GM18517 (cell line): Measurements from ENCODE around the gene TIGD2.
"Not testable (repeated sequence)": the region's sequence is repeated elsewhere in the genome, so short reads cannot be mapped to it uniquely, and the experiment has no call there.

ENCODE experiments used
- ATAC-seq: cut with Tn5 transposase; IDR thresholded peaks from one replicate; pipeline ENCODE4 v1.9.1; 2021; ENCODE audit warnings: mild to moderate bottlenecking, moderate library complexity; ENCODE audit not compliant: unreplicated experiment

The TIGD2 gene

GRCh38 chr4:89119166-89119565, 7.8 kb downstream of the TIGD2 start:
- no peak for ATAC-seq

DNA sequence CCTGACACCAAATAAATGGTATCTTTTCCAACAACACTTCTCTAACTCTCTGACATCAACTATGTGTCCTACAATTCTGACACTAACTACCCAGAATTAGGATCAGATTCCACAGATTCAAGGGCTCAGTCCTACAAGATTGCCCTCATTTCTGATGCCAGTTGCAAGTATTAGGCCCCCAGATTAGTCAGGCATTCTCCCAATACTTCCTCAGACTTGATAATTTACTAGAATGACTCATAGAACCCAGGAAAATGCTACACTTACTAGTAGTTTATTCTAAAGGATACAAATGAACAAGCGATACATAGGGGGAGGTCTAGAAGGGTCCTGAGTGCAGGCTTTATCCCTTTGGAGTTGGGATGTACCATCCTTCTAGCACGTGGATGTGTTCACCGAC, 8.5 kb downstream of the TIGD2 start:
- no peak for ATAC-seq

GRCh38 chr4:89121387-89122068, 10.2 kb downstream of the TIGD2 start:
- ATAC-seq = no peak

DNA sequence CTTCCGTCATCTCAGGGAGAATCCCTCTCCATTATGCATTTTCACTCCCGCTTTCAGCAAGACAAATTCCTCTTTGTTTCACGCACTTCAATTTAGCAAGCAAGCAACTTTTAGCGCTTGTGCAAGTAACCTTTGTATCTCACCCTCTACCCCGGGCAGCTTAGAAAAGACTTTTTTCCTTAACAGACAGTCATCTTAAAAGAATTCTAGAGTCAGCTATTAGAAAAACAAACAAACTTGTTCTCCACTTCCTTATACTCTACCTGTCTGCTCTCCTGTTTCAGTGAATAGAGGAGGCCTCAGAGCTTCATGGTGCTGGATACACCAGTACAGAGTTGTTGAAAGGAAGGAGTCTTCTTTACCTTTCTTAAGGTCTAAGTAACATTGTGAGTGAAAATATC, 12.1 kb downstream of the TIGD2 start:
- ATAC-seq = no peak

GRCh38 chr4:89125901-89126782, 14.8 kb downstream of the TIGD2 start:
- no peak for ATAC-seq

GRCh38 chr4:89129080-89129640, 17.8 kb downstream of the TIGD2 start:
- no peak for ATAC-seq

DNA sequence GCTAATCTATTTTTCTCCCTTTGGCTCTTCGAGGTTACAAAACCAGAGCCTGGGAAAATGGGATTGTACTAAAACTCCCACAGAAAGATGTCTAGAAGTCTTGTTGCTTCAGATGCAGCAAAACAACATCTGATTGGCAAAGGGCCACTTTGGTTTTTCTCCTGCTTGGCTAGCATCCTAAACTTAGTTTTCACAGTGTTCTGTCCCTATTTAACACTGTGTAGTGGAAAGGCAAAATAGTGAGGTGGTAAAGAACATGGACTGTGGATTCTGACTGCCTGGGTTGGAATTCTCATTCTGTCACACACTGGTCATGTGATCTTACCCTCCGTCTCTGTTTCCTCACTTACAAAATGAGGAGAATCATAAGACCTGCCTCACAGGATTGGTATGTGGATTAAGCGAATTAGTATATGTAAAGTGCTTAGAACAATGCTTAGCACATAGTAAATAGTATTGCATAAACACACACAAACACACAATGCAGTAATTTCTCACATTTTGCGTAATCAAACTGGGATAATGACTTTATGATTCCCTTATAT, 23.5 kb downstream of the TIGD2 start:
- ATAC-seq = no peak

DNA sequence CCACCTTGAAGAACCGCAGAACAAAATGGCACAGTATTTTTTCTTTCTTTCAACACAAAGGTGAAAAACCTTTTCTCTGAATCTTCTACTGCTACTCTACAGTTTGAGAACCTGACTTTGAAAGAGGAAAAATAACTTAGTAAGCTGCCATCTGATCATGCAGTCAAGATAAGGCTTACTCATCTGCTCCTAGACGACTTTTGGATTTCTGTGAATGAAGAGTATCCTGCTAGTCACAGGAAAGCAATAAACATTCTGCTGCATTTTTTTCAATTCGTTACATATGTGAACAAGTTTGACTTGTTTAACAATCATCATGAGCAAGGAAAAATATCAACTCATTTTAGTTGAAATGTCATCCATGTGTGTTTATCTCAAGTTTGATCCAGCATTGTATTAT, 25.2 kb downstream of the TIGD2 start:
- no peak for ATAC-seq

DNA sequence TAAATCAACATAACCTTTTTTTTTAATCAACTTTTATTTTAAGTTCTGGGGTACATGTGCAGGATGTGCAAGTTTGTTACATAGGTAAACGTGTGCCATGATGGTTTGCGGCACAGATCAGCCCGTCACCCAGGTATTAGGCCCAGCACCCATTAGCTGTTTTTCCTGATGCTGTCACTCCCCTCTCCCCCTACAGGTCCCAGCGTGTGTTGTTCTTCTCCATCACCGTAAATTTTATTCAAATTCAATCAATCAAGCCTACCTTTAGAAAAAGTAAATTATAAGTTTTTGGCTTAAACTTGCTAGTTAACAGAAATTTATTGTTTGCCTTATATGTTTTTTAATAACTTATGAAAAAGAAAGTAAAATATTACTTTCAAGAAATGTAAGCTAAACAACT, 25.9 kb downstream of the TIGD2 start:
- no peak for ATAC-seq

GRCh38 chr4:89137695-89138094, 26.4 kb downstream of the TIGD2 start:
- no peak for ATAC-seq

DNA sequence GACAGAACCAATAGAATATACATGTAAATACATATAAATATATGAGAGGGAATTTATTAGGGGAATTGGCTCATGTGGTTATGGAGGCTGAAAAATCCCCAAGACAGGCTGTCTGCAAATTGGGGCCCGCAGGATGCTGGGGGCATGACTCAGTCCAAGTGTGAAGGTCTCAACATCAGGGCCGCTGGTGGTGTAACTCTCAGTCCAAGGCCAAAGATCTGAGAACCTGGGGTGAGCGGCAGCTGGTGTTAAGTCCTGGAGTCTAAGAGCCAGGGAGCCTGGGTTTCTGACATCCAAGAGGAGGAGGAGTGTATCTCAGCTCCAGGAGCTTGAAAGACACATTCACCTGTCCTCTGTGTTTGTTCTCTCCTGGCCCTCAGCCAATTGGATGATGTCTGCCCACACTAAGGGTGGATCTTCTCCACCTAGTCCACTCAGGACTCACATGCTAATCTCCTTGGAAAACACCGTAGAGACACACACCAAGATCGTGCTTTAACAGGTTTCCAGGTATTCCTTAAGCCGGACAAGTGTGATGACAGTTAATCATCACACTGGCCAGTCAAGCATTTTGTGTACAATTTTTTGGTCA, 28.9 kb downstream of the TIGD2 start:
- ATAC-seq = no peak

GRCh38 chr4:89142691-89143669, 31.6 kb downstream of the TIGD2 start:
- peak; percentile 97 for ATAC-seq

- not testable (repeated sequence) for ATAC-seq
These were observed 33.3 kb downstream of the TIGD2 start for GRCh38 chr4:89144652-89145051.

GRCh38 chr4:89146196-89146595, 34.9 kb downstream of the TIGD2 start:
- no peak for ATAC-seq

DNA sequence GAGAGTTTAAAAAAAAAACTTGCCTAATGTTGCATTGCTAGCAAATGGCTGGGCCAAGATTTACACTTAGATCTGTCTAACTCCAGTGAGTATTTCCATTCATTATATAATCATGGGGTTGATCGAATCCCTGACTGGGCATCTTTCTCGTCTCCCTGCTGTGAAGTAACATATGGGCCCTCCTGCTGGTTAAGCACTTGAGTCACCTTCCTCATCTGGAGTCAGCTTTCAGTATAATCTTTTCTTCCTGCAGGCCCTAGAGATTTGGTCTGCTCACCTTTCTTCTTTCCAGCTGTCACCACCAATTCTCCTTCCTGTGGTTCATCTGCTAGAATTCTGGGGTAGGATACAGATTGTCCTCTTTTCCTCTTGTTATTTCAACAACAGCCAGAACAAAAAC, 41.6 kb downstream of the TIGD2 start:
- no peak for ATAC-seq

- ATAC-seq = no peak
These were observed 45.0 kb downstream of the TIGD2 start for GRCh38 chr4:89156174-89156914.

DNA sequence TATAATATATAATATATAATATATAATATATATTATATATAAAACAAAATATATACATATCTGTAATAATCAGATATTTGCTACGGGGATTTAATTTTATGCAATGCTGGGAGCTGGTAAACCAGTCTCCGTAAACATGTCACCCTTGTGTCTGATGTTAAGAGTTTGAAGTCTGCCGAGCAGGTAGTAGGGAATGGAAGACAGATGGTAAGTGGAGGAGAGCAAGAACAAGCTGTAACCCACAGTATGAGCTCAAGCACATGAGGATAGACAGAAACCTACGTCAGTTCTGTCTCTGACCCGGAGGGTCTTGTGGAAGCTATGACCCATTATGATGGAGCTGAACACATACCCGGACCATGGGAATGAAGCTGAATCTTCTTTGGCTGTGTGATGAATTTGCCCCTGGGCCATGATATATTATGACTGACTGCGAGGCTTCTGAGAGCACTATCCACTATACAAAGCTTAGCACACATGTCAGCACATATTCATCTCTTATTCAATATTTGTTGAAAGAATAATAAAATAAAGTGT, 46.2 kb downstream of the TIGD2 start:
- ATAC-seq = no peak

GRCh38 chr4:89158884-89159503, 47.7 kb downstream of the TIGD2 start:
- no peak for ATAC-seq

DNA sequence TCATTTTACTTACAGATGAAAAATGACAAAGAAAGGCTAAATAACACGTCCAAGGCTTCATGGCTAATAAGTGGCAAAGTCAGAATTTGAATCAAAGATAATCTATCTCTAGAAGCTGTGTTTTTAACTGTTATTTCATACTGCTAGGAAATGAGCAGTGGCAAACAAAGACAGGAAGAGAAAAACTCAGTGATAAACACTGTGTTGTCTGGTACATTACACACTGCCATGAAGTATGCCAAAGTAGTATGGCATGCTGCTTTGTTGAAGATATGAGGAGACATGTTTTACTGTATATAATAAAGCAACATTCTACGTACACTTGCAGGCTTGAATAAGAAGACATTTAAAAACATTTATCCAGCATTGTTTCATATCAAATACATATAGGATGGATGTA, 49.5 kb downstream of the TIGD2 start:
- no peak for ATAC-seq
